Spleen (tissue), 11 donors: Measurements from ENCODE around the gene BTN1A1. TPM values are rescaled to one million over a fixed set of nuclear protein-coding genes. Genes with fewer than 3 reads are reported as not detected.
A peak's percentile ranks its signal among the peaks of the same experiment; 100 is the strongest.
"Not testable (repeated sequence)": the region's sequence is repeated elsewhere in the genome, so short reads cannot be mapped to it uniquely, and the experiment has no call there.

ENCODE experiments used
- DNase-seq: peaks from one replicate; pipeline ENCODE4 v3.0.0-alpha.2; 2020
- H3K27ac ChIP-seq, 8 donors: fragments of 200-600 bp; sonication (generic) in 7 of 8; 1 replicate in 4 of 8; 2 replicates in 4 of 8; pipeline versions ENCODE4 v1.5.0 to v1.8.0; 2016 to 2021; ENCODE audit warnings: inconsistent platforms in 4 of 8, mild to moderate bottlenecking in 4 of 8, moderate library complexity in 1 of 8
- H3K27me3 ChIP-seq, 7 donors: fragments of 200-600 bp; sonication (generic) in 6 of 7; replicated peaks in 1 of 7; 1 replicate in 4 of 7; 2 replicates in 3 of 7; pipeline versions ENCODE4 v1.5.0 to v1.8.0; 2016 to 2021; ENCODE audit warnings: inconsistent platforms in 3 of 7, mild to moderate bottlenecking in 1 of 7
- H3K36me3 ChIP-seq, 6 donors: fragments of 200-600 bp; sonication (generic) in 5 of 6; 1 replicate in 4 of 6; 2 replicates in 2 of 6; pipeline versions ENCODE4 v1.5.0 to v1.8.0; 2016 to 2021; ENCODE audit warnings: inconsistent platforms in 2 of 6
- H3K4me1 ChIP-seq, 6 donors: fragments of 200-600 bp; sonication (generic) in 5 of 6; 1 replicate in 3 of 6; 2 replicates in 3 of 6; pipeline versions ENCODE4 v1.5.0 to v1.8.0; 2016 to 2021; ENCODE audit warnings: inconsistent platforms in 3 of 6
- H3K4me3 ChIP-seq, 8 donors: fragments of 200-600 bp; sonication (generic) in 7 of 8; 1 replicate in 4 of 8; 2 replicates in 4 of 8; pipeline versions ENCODE4 v1.5.0 to v1.8.0; 2016 to 2021; ENCODE audit warnings: inconsistent platforms in 4 of 8, mild to moderate bottlenecking in 4 of 8, moderate library complexity in 2 of 8
- H3K9me3 ChIP-seq, 8 donors: fragments of 200-600 bp; sonication (generic) in 7 of 8; 1 replicate in 4 of 8; 2 replicates in 4 of 8; pipeline versions ENCODE4 v1.5.0 to v1.8.0; 2016 to 2021; ENCODE audit warnings: inconsistent platforms in 4 of 8
- CTCF ChIP-seq, 11 experiments: fragments of 200-600 bp in 7 of 11; fragments of 450-650 bp in 4 of 11; sonication (generic) in 4 of 11; IDR thresholded peaks in 8 of 11; conservative IDR thresholded peaks in 3 of 11; 1 replicate in 7 of 11; 2 replicates in 4 of 11; pipeline versions ENCODE4 v1.4.0 to v1.8.0; 2016 to 2021; ENCODE audit warnings: antibody characterized with exemption in 11 of 11, inconsistent platforms in 4 of 11, mild to moderate bottlenecking in 1 of 11
- POLR2A ChIP-seq, 3 donors: fragments of 450-650 bp; IDR thresholded peaks; one replicate each; pipeline ENCODE4 v1.5.1; 2017; ENCODE audit warnings: antibody characterized with exemption in 3 of 3, mild to moderate bottlenecking in 1 of 3
- POLR2AphosphoS5 ChIP-seq, 3 donors: sonication (generic); formaldehyde crosslinking; IDR thresholded peaks; one replicate each; pipeline ENCODE4 v1.5.1; 2017; ENCODE audit warnings: antibody characterized with exemption in 3 of 3
- WGBS, 5 donors: extraction: QIAGEN DNeasy Blood & Tissue Kit in 3 of 5; methylation state at CpG; one replicate each; pipeline versions ENCODE4 v1.1.5 to v1.1.7; 2013 to 2018; 5-methylcytosine and 5-hydroxymethylcytosine counted together
- intact Hi-C: fragments of 100-400 bp; cut with DNase I; formaldehyde crosslinking; loops from one replicate; pipeline ENCODE4 v1.15.0; 2023; ENCODE audit warnings: low total_unique reads
- polyA plus RNA-seq, 3 donors: library from polyadenylated mRNA; stranded (reverse); fragments of 200-250 nt; gene quantifications; one replicate each; pipeline ENCODE4 v1.2.1, GENCODE V29; 2013
- total RNA-seq, 7 donors: library from RNA; depleted of rRNA in 3 of 7; stranded (reverse); fragments of >200 nt in 3 of 7; fragmentation: NEBNext Ultra II Directional in 4 of 7; extraction: Animal tissue kit (Norgen Biotek cat#: 25700) in 4 of 7; gene quantifications; one replicate each; pipeline versions ENCODE4 v1.1.0 to v1.2.1, GENCODE V29; 2016 to 2021
- donor health status: healthy with polysubstance abuse.
- donor health status: DM: no; HTN: no; CAD: no; lungs with moderate emphysema.
- donor health status: DM: no; HTN: no; CAD: no.
- donor health status: Bipolar disorder and iron deficiency.
- donor health status: healthy.
- donor health status: DM: no; HTN: no; CAD: no.
- donor health status: DM: yes; HTN: yes; CAD: no.

BTN1A1 gene
- total and polyA plus RNA-seq, 10 donors, result 0.23 to 1.1 (median 0.35) TPM

- peak overlapping the region; percentile 15 to 65 (median 30) for H3K4me3 ChIP-seq
- WGBS, 5 donors, result 9 to 15% (median 9%) methylated on average over 32 to 49 of the region's 49 CpGs
- DNase-seq, result peak; percentile 86
These were observed 1.4 kb downstream of the BTN1A1 start for GRCh38 chr6:26501482-26501986.

GRCh38 chr6:26502165-26502564 lies 2.1 kb downstream of the BTN1A1 start:
- Histone ChIP-seq H3K27ac (no peak overlapping the region), H3K36me3 (no peaks in the 10 kb centered on the region), H3K27me3 (peaks cover 0 to 35% (median 11%) of the 10 kb centered on the region in 7 donors), H3K4me1 (peaks cover 8 to 19% (median 12%) of the 10 kb centered on the region in 6 donors), H3K4me3 (peak overlapping the region in 6 of 8 donors; percentile 26 to 65 (median 35)), H3K9me3 (no peaks in the 10 kb centered on the region)
- intact Hi-C loops, result no loop called here
- TF ChIP-seq POLR2AphosphoS5 (IDR thresholded peaks at IDR 0.05) (no peak), CTCF (IDR thresholded peaks at IDR 0.05 in 8 of 11, conservative IDR thresholded peaks at IDR 0.05 in 3 of 11) (no peak), POLR2A (IDR thresholded peaks at IDR 0.05) (no peak)
- DNase-seq, result no peak

More at GRCh38 chr6:26501482-26501986, 1.4 kb downstream of the BTN1A1 start:
- Histone ChIP-seq H3K36me3 (no peaks in the 10 kb centered on the region), H3K27me3 (peaks cover 0 to 35% (median 11%) of the 10 kb centered on the region in 7 donors), H3K9me3 (no peaks in the 10 kb centered on the region), H3K27ac (no peak overlapping the region), H3K4me1 (peaks cover 8 to 19% (median 12%) of the 10 kb centered on the region in 6 donors)
- intact Hi-C loops, result no loop called here
- TF ChIP-seq CTCF (IDR thresholded peaks at IDR 0.05 in 8 of 11, conservative IDR thresholded peaks at IDR 0.05 in 3 of 11) (no peak), POLR2AphosphoS5 (IDR thresholded peaks at IDR 0.05) (peak; percentile 28 to 73 (median 60)), POLR2A (IDR thresholded peaks at IDR 0.05) (no peak)

GRCh38 chr6:26502626-26503025 lies 2.5 kb downstream of the BTN1A1 start:
- H3K27ac ChIP-seq, result no peak overlapping the region
- WGBS, 5 donors, result 78 to 84% (median 81%) methylated on average over 3 of the region's 3 CpGs
- no peaks in the 10 kb centered on the region for H3K9me3 ChIP-seq
- intact Hi-C loops, result no loop called here
- peaks cover 8 to 19% (median 12%) of the 10 kb centered on the region in 6 donors for H3K4me1 ChIP-seq
- DNase-seq, result no peak
- H3K36me3 ChIP-seq, result no peaks in the 10 kb centered on the region
- H3K4me3 ChIP-seq, result no peak overlapping the region
- peaks cover 0 to 35% (median 11%) of the 10 kb centered on the region in 7 donors for H3K27me3 ChIP-seq
- TF ChIP-seq CTCF (IDR thresholded peaks at IDR 0.05 in 8 of 11, conservative IDR thresholded peaks at IDR 0.05 in 3 of 11), result no peak
- no peak for TF ChIP-seq POLR2A (IDR thresholded peaks at IDR 0.05)
- TF ChIP-seq POLR2AphosphoS5 (IDR thresholded peaks at IDR 0.05), result no peak

GRCh38 chr6:26507658-26508057 lies 7.6 kb downstream of the BTN1A1 start:
- no peak for TF ChIP-seq POLR2A (IDR thresholded peaks at IDR 0.05)
- no peak for TF ChIP-seq POLR2AphosphoS5 (IDR thresholded peaks at IDR 0.05)
- TF ChIP-seq CTCF (IDR thresholded peaks at IDR 0.05 in 8 of 11, conservative IDR thresholded peaks at IDR 0.05 in 3 of 11), result no peak
- H3K4me3 ChIP-seq, result no peak overlapping the region
- no peaks in the 10 kb centered on the region for H3K9me3 ChIP-seq
- intact Hi-C loops, result no loop called here
- H3K36me3 ChIP-seq, result no peaks in the 10 kb centered on the region
- 58 to 76% (median 60%) methylated on average over 3 of the region's 3 CpGs for WGBS, 5 donors
- no peak overlapping the region for H3K27ac ChIP-seq
- DNase-seq, result no peak
- H3K27me3 ChIP-seq, result peaks cover 0 to 12% (median 3%) of the 10 kb centered on the region in 7 donors
- peaks cover 0 to 2% (median 0%) of the 10 kb centered on the region in 6 donors for H3K4me1 ChIP-seq

GRCh38 chr6:26511033-26511432 lies 10.9 kb downstream of the BTN1A1 start:
- H3K9me3 ChIP-seq, H3K27ac ChIP-seq, H3K27me3 ChIP-seq, DNase-seq, H3K4me1 ChIP-seq, H3K4me3 ChIP-seq, intact Hi-C loops, H3K36me3 ChIP-seq: not testable (repeated sequence)
- WGBS, 5 donors, result 81 to 96% (median 86%) methylated on average over 8 of the region's 8 CpGs
